Activated CD4-positive, CD25-positive, alpha-beta regulatory T cell treated with anti-CD3 and anti-CD28 coated beads, Interleukin-2, amount 50 U/mL, for 72 hours (primary cell): ENCODE data around the gene ANXA6.

Experiments used
- DNase-seq: peaks from one replicate; pipeline ENCODE4 v3.0.0; 2021

ANXA6 gene

GRCh38 chr5:151126199-151126645 is 31.4 kb downstream of the ANXA6 start:
- DNase-seq = peak; percentile 72

GRCh38 chr5:151125421-151125820 is 32.2 kb downstream of the ANXA6 start:
- no peak for DNase-seq

GRCh38 chr5:151123897-151124751 is 33.5 kb downstream of the ANXA6 start:
- DNase-seq = no peak

- no peak for DNase-seq
Observed at GRCh38 chr5:151122828-151123227, 34.8 kb downstream of the ANXA6 start.

GRCh38 chr5:151121665-151122064 is 35.9 kb downstream of the ANXA6 start:
- DNase-seq = no peak

- DNase-seq = no peak
Observed at GRCh38 chr5:151121095-151121494, 36.5 kb downstream of the ANXA6 start.

- no peak for DNase-seq
Observed at GRCh38 chr5:151118913-151119575, 38.5 kb downstream of the ANXA6 start.

- peak; percentile 74 for DNase-seq
Observed at GRCh38 chr5:151115272-151115905, 42.2 kb downstream of the ANXA6 start.

- DNase-seq = no peak
Observed at GRCh38 chr5:151113651-151114050, 43.9 kb downstream of the ANXA6 start.

- no peak for DNase-seq
Observed at GRCh38 chr5:151110992-151111391, 46.6 kb downstream of the ANXA6 start.

- no peak for DNase-seq
Observed at GRCh38 chr5:151110122-151110681, 47.4 kb downstream of the ANXA6 start.

- no peak for DNase-seq
Observed at GRCh38 chr5:151108566-151108965, 49.0 kb downstream of the ANXA6 start.

- DNase-seq = no peak
Observed at GRCh38 chr5:151107738-151108520, 49.6 kb downstream of the ANXA6 start.

- no peak for DNase-seq
Observed at GRCh38 chr5:151107084-151107483, 50.5 kb downstream of the ANXA6 start.

- DNase-seq = no peak
Observed at GRCh38 chr5:151106509-151106908, 51.1 kb downstream of the ANXA6 start.

GRCh38 chr5:151106043-151106442 is 51.5 kb downstream of the ANXA6 start:
- DNase-seq = no peak

GRCh38 chr5:151105561-151105960 is 52.0 kb downstream of the ANXA6 start:
- no peak for DNase-seq

- no peak for DNase-seq
Observed at GRCh38 chr5:151104795-151105194, 52.8 kb downstream of the ANXA6 start.

- no peak for DNase-seq
Observed at GRCh38 chr5:151101746-151102145, 55.8 kb downstream of the ANXA6 start.

- DNase-seq = no peak
Observed at GRCh38 chr5:151101151-151101550, 56.4 kb downstream of the ANXA6 start.

GRCh38 chr5:151100681-151101080 is 56.9 kb downstream of the ANXA6 start:
- no peak for DNase-seq

- no peak for DNase-seq
Observed at GRCh38 chr5:151098768-151099121, 58.8 kb downstream of the ANXA6 start.
